Measurements from ENCODE around the gene FUCA1. TPM values are rescaled to one million over a fixed set of nuclear protein-coding genes. Genes with fewer than 3 reads are reported as not detected.

Gene FUCA1
- total RNA-seq: 1.7 and 2.1 TPM in 2 replicates

GRCh38 chr1:23867895-23868556 is at the start of gene FUCA1:
TSS of gene FUCA1 (minus strand) at chr1:23868290. CDS start at chr1:23868286, 4 bp downstream.

GRCh38 chr1:23913212-23913880 is 45.3 kb upstream of the FUCA1 start, which contains the start of gene CNR2:
TSS of gene CNR2 (minus strand) at chr1:23913362. CDS start at chr1:23875617, 37,745 bp downstream.

GRCh38 chr1:23825076-23825761 is 42.9 kb downstream of the FUCA1 start, which contains the start of gene HMGCL:
TSS of gene HMGCL (minus strand) at chr1:23825429. CDS start at chr1:23825415, 14 bp downstream.

GRCh38 chr1:23800400-23801337 is 67.4 kb downstream of the FUCA1 start, which contains the start of gene GALE:
TSS of gene GALE (minus strand) at chr1:23800754. CDS start at chr1:23799007, 1,747 bp downstream.

Other genes starting within 250 kb of the FUCA1 start
- gene RPL11, start 176.5 kb downstream of the FUCA1 start, total RNA-seq: 860 and 1,006 TPM in 2 replicates
- gene ELOA, start 124.8 kb downstream of the FUCA1 start, total RNA-seq: 19.3 and 27.1 TPM in 2 replicates
- 40.4 and 44.1 TPM in 2 replicates for gene PITHD1, start 89.9 kb downstream of the FUCA1 start, total RNA-seq
- 59.9 and 95.4 TPM in 2 replicates for gene LYPLA2, start 77.1 kb downstream of the FUCA1 start, total RNA-seq
- 75.5 and 97.2 TPM in 2 replicates for gene GALE, start 67.5 kb downstream of the FUCA1 start, total RNA-seq
- gene HMGCL, start 42.9 kb downstream of the FUCA1 start, total RNA-seq: 57.2 and 67.7 TPM in 2 replicates
- not detected in 2 replicates for gene CNR2, start 45.1 kb upstream of the FUCA1 start, total RNA-seq
- gene PNRC2, start 91.5 kb upstream of the FUCA1 start, total RNA-seq: 70.2 and 75.8 TPM in 2 replicates
- 44.7 and 73.2 TPM in 2 replicates for gene SRSF10, start 112.0 kb upstream of the FUCA1 start, total RNA-seq
- gene MYOM3, start 243.8 kb upstream of the FUCA1 start, total RNA-seq: not detected in 2 replicates

Measured in myometrial cell (primary cell).